Lower lobe of right lung (tissue), 2 donors: ENCODE data around the gene WDFY4. TPM values are rescaled to one million over a fixed set of nuclear protein-coding genes. Genes with fewer than 3 reads are reported as not detected.

Source experiments
- ATAC-seq, 2 donors: fragments of 200-7000 bp; cut with Tn5 transposase; one replicate each; pipeline ENCODE4 v1.9.1; 2020 to 2022; ENCODE audit warnings: mild to moderate bottlenecking in 2 of 2, moderate library complexity in 2 of 2
- DNase-seq: peaks from one replicate; pipeline ENCODE4 v3.0.0-alpha.2; 2020
- H3K27ac ChIP-seq: fragments of 200-600 bp; one replicate; pipeline ENCODE4 v1.8.0; 2022
- H3K27me3 ChIP-seq: fragments of 200-600 bp; one replicate; pipeline ENCODE4 v1.8.0; 2022; ENCODE audit warnings: low read depth
- H3K36me3 ChIP-seq: fragments of 200-600 bp; one replicate; pipeline ENCODE4 v1.8.0; 2022; ENCODE audit warnings: mild to moderate bottlenecking
- H3K4me1 ChIP-seq: fragments of 200-600 bp; one replicate; pipeline ENCODE4 v1.8.0; 2022
- H3K4me3 ChIP-seq: fragments of 200-600 bp; one replicate; pipeline ENCODE4 v1.8.0; 2022; ENCODE audit warnings: mild to moderate bottlenecking
- H3K9me3 ChIP-seq: fragments of 200-600 bp; one replicate; pipeline ENCODE4 v1.8.0; 2022
- CTCF ChIP-seq: fragments of 200-600 bp; IDR thresholded peaks from one replicate; pipeline ENCODE4 v1.8.0; 2022; ENCODE audit warnings: antibody characterized with exemption, mild to moderate bottlenecking
- intact Hi-C: fragments of 100-400 bp; cut with DNase I; formaldehyde crosslinking; loops from one replicate; pipeline ENCODE4 v1.11.0; 2022
- long read RNA-seq: library from polyadenylated mRNA; unstranded; transcript quantifications from one replicate; pipeline ENCODE4 v2.0.0, GENCODE V29; 2021
- total RNA-seq: library from RNA; stranded (reverse); fragmentation: NEBNext Ultra II Directional; extraction: Animal tissue kit (Norgen Biotek cat#: 25700); gene quantifications from one replicate; pipeline ENCODE4 v1.2.1, GENCODE V29; 2021
- donor health status: DM: no; HTN: yes; CAD: no; lungs with severe emphysema.

WDFY4 gene
- 44.4 TPM for total RNA-seq
- long read RNA-seq, partial matches to known transcripts, result 25 of 35 reads
- long read RNA-seq, other reads (novel, unspliced or antisense), result 10 of 35 reads

- no peaks in the 10 kb centered on the region for H3K36me3 ChIP-seq
- intact Hi-C loops, result no loop called here
- H3K27me3 ChIP-seq, result no peaks in the 10 kb centered on the region
- no peak for TF ChIP-seq CTCF
- peak within 1 kb of the TSS; percentile 84 for H3K27ac ChIP-seq
- peak within 1 kb of the TSS; percentile 48 for H3K4me3 ChIP-seq
- ATAC-seq (peak; percentile 87 to 90), DNase-seq (peak; percentile 74)
- peaks cover 5% of the 10 kb centered on the region for H3K9me3 ChIP-seq
- no peaks in the 10 kb centered on the region for H3K4me1 ChIP-seq
These were observed at the start of gene WDFY4 for GRCh38 chr10:48684792-48685623. Gene WDFY4, plus strand, starts transcription at chr10:48684873. Its CDS starts 24,860 bp downstream, at chr10:48709733.

GRCh38 chr10:48634984-48635557, 49.6 kb upstream of the WDFY4 start:
- intact Hi-C loops, result no loop called here
- DNase-seq (no peak), ATAC-seq (no peak)
- Histone ChIP-seq H3K27me3 (peaks cover 4% of the 10 kb centered on the region), H3K4me1 (no peaks in the 10 kb centered on the region), H3K9me3 (no peaks in the 10 kb centered on the region), H3K4me3 (no peak overlapping the region), H3K36me3 (no peaks in the 10 kb centered on the region), H3K27ac (peak overlapping the region; percentile 8)
- TF ChIP-seq CTCF, result no peak

- TF ChIP-seq CTCF, result no peak
- H3K9me3 ChIP-seq, result no peaks in the 10 kb centered on the region
- no peak for ATAC-seq
These were observed 48.4 kb upstream of the WDFY4 start for GRCh38 chr10:48636231-48636630.

GRCh38 chr10:48636901-48637300, 47.8 kb upstream of the WDFY4 start:
- no peaks in the 10 kb centered on the region for H3K9me3 ChIP-seq
- H3K36me3 ChIP-seq, result no peaks in the 10 kb centered on the region
- H3K27ac ChIP-seq, result no peak overlapping the region
- H3K27me3 ChIP-seq, result peaks cover 4% of the 10 kb centered on the region
- H3K4me3 ChIP-seq, result no peak overlapping the region
- DNase-seq (no peak), ATAC-seq (no peak)
- no peaks in the 10 kb centered on the region for H3K4me1 ChIP-seq
- no peak for TF ChIP-seq CTCF
- intact Hi-C loops, result no loop called here

More at GRCh38 chr10:48636231-48636630, 48.4 kb upstream of the WDFY4 start:
- Histone ChIP-seq H3K4me3 (no peak overlapping the region), H3K4me1 (no peaks in the 10 kb centered on the region), H3K27me3 (peaks cover 4% of the 10 kb centered on the region), H3K36me3 (no peaks in the 10 kb centered on the region), H3K27ac (no peak overlapping the region)
- no peak for DNase-seq
- intact Hi-C loops, result no loop called here

GRCh38 chr10:48638158-48638557, 46.5 kb upstream of the WDFY4 start:
- Histone ChIP-seq H3K36me3 (no peaks in the 10 kb centered on the region), H3K4me1 (no peaks in the 10 kb centered on the region), H3K4me3 (no peak overlapping the region), H3K27me3 (peaks cover 4% of the 10 kb centered on the region), H3K9me3 (no peaks in the 10 kb centered on the region), H3K27ac (no peak overlapping the region)
- ATAC-seq, result no peak
- no peak for TF ChIP-seq CTCF
- intact Hi-C loops, result no loop called here
- DNase-seq, result no peak
